DOHH2 (cell line): ENCODE measurements around the gene BMP8B.

Source experiments
- H3F3A ChIP-seq: fragments of 200-600 bp; sonication (generic), shearing (Covaris generic); 2 replicates; pipeline ENCODE4 v1.6.0; 2016; ENCODE audit warnings: antibody characterized with exemption, mild to moderate bottlenecking; ENCODE audit not compliant: control insufficient read depth, insufficient read depth
- H3K27ac ChIP-seq: fragments of 200-600 bp; sonication (generic); 2 replicates; pipeline ENCODE4 v1.5.1; 2014; ENCODE audit warnings: low read depth, mild to moderate bottlenecking, low read length, moderate library complexity
- H3K27me3 ChIP-seq: fragments of 200-600 bp; sonication (generic); 2 replicates; pipeline ENCODE4 v1.6.1; 2014; ENCODE audit warnings: mild to moderate bottlenecking, low read length, mixed read lengths; ENCODE audit not compliant: control insufficient read depth
- H3K36me3 ChIP-seq: fragments of 200-600 bp; sonication (generic); 2 replicates; pipeline ENCODE4 v1.6.1; 2014; ENCODE audit warnings: mild to moderate bottlenecking, low read length, moderate library complexity, mixed read lengths; ENCODE audit not compliant: control insufficient read depth
- H3K4me1 ChIP-seq: fragments of 200-600 bp; sonication (generic); 2 replicates; pipeline ENCODE4 v1.6.1; 2014; ENCODE audit warnings: mild to moderate bottlenecking, low read length, mixed read lengths; ENCODE audit not compliant: control insufficient read depth
- H3K4me2 ChIP-seq: fragments of 200-600 bp; sonication (generic); 2 replicates; pipeline ENCODE4 v1.6.0; 2014; ENCODE audit warnings: mild to moderate bottlenecking, low read length, moderate library complexity
- H3K4me3 ChIP-seq: fragments of 200-600 bp; sonication (generic); 2 replicates; pipeline ENCODE4 v1.5.1; 2014; ENCODE audit warnings: mild to moderate bottlenecking, low read length, mixed read lengths
- H3K79me2 ChIP-seq: fragments of 200-600 bp; sonication (generic); 2 replicates; pipeline ENCODE4 v1.6.1; 2014; ENCODE audit warnings: mild to moderate bottlenecking, low read length, mixed read lengths; ENCODE audit not compliant: control insufficient read depth
- H3K9me2 ChIP-seq: fragments of 200-600 bp; sonication (generic); replicated peaks from 2 replicates; pipeline ENCODE4 v1.6.1; 2014; ENCODE audit warnings: mild to moderate bottlenecking, low read length, mixed read lengths; ENCODE audit not compliant: control insufficient read depth
- H3K9me3 ChIP-seq: fragments of 200-600 bp; sonication (generic); 2 replicates; pipeline ENCODE4 v1.6.1; 2014; ENCODE audit warnings: antibody characterized with exemption, low read length, mixed read lengths; ENCODE audit not compliant: control insufficient read depth, insufficient read depth
- H4K20me1 ChIP-seq: fragments of 200-600 bp; sonication (generic); 2 replicates; pipeline ENCODE4 v1.6.0; 2014; ENCODE audit warnings: low read depth, mild to moderate bottlenecking, antibody characterized with exemption, low read length, moderate library complexity; ENCODE audit not compliant: control insufficient read depth, insufficient read depth
- EZH2phosphoT487 ChIP-seq: fragments of 200-600 bp; sonication (generic); IDR thresholded peaks from 2 replicates; pipeline ENCODE4 v1.6.1; 2017; ENCODE audit warnings: borderline replicate concordance, mild to moderate bottlenecking, antibody characterized with exemption, low read length, moderate library complexity, mixed read lengths
- TF ChIP-seq, protein P1 (sequence below): fragments of 200-600 bp; sonication (generic); IDR thresholded peaks from one replicate; pipeline ENCODE4 v1.5.1; 2014; ENCODE audit warnings: antibody characterized with exemption, mild to moderate bottlenecking, low read depth, low read length; ENCODE audit not compliant: poor library complexity, severe bottlenecking

The BMP8B gene

DNA sequence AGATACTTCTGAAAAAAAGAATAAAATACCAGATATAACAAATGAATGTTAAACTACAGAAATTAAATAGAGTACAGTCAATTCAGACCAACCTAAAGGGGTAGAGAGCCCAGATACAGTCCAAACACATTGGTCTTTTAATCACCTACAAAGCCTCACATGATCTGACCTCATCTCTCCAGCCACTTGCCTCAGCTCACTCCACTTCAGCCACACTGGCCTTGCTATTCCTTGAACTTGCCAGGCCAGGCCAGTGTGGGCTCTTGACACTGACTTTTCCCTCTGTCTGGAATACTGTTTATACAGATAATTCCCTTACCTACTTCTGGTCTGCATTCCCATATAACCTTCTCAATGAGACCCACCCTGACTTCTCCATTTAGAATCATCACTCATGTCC lies 67.0 kb downstream of the BMP8B start:
- Histone ChIP-seq H3K4me1 (peaks cover 4% of the 10 kb centered on the region), H3K9me2 (no peaks in the 10 kb centered on the region), H3K4me3 (no peak overlapping the region), H4K20me1 (no peaks in the 10 kb centered on the region), H3K4me2 (no peak overlapping the region), H3F3A (no peaks in the 10 kb centered on the region), H3K36me3 (no peaks in the 10 kb centered on the region), H3K9me3 (no peaks in the 10 kb centered on the region), H3K27ac (no peak overlapping the region), H3K27me3 (peaks cover 50% of the 10 kb centered on the region), H3K79me2 (no peaks in the 10 kb centered on the region)
- TF ChIP-seq, protein P1, sequence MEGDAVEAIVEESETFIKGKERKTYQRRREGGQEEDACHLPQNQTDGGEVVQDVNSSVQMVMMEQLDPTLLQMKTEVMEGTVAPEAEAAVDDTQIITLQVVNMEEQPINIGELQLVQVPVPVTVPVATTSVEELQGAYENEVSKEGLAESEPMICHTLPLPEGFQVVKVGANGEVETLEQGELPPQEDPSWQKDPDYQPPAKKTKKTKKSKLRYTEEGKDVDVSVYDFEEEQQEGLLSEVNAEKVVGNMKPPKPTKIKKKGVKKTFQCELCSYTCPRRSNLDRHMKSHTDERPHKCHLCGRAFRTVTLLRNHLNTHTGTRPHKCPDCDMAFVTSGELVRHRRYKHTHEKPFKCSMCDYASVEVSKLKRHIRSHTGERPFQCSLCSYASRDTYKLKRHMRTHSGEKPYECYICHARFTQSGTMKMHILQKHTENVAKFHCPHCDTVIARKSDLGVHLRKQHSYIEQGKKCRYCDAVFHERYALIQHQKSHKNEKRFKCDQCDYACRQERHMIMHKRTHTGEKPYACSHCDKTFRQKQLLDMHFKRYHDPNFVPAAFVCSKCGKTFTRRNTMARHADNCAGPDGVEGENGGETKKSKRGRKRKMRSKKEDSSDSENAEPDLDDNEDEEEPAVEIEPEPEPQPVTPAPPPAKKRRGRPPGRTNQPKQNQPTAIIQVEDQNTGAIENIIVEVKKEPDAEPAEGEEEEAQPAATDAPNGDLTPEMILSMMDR: no peak
- no peak for TF ChIP-seq EZH2phosphoT487

- Histone ChIP-seq H3K9me3 (no peaks in the 10 kb centered on the region), H3K36me3 (no peaks in the 10 kb centered on the region), H3K4me1 (peaks cover 4% of the 10 kb centered on the region), H3K9me2 (no peaks in the 10 kb centered on the region), H3K4me2 (peak overlapping the region; percentile 53), H3F3A (no peaks in the 10 kb centered on the region), H3K27ac (no peak overlapping the region), H3K4me3 (no peak overlapping the region), H3K79me2 (no peaks in the 10 kb centered on the region), H3K27me3 (peaks cover 47% of the 10 kb centered on the region), H4K20me1 (no peaks in the 10 kb centered on the region)
- TF ChIP-seq, protein P1: peak; percentile 72
- TF ChIP-seq EZH2phosphoT487: no peak
Observed at GRCh38 chr1:39720094-39720999, 68.3 kb downstream of the BMP8B start.

DNA sequence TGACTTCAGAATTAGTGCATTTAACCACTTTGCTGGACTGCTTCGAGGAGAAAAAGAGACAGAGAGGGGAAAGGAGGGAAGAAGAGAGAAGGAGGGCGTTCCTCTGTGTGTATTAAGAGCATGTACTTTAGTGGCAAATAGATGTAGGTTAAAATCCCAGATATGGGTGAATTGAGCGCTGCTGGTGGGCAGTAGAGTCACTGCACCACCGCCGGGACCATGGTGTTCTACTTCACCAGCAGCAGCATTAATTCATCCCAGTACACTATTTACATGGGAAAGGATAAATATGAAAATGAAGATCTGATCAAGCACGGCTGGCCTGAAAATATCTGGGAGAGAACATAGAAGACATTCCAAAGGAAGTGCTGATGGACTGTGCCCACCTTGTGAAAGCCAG lies 70.9 kb downstream of the BMP8B start:
- no peak overlapping the region for H3K4me3 ChIP-seq
- no peaks in the 10 kb centered on the region for H3K36me3 ChIP-seq
- H3K79me2 ChIP-seq: no peaks in the 10 kb centered on the region
- no peaks in the 10 kb centered on the region for H4K20me1 ChIP-seq
- H3K4me2 ChIP-seq: no peak overlapping the region
- H3K27ac ChIP-seq: no peak overlapping the region
- H3K9me2 ChIP-seq: no peaks in the 10 kb centered on the region
- peaks cover 39% of the 10 kb centered on the region for H3K27me3 ChIP-seq
- H3F3A ChIP-seq: no peaks in the 10 kb centered on the region
- H3K4me1 ChIP-seq: peaks cover 4% of the 10 kb centered on the region
- TF ChIP-seq, protein P1: no peak
- no peak for TF ChIP-seq EZH2phosphoT487
- H3K9me3 ChIP-seq: no peaks in the 10 kb centered on the region
